HG03378 (cell line): Measurements from ENCODE around the gene DLGAP1.

ENCODE experiments used
- ATAC-seq: cut with Tn5 transposase; IDR thresholded peaks from one replicate; pipeline ENCODE4 v1.9.1; 2021; ENCODE audit warnings: mild to moderate bottlenecking, moderate library complexity; ENCODE audit not compliant: unreplicated experiment

The DLGAP1 gene

GRCh38 chr18:4007846-4008245, 447.3 kb downstream of the DLGAP1 start:
- ATAC-seq, result no peak

- ATAC-seq, result no peak
Observed at GRCh38 chr18:4004183-4004829, 450.8 kb downstream of the DLGAP1 start.

GRCh38 chr18:3998698-3999333, 456.3 kb downstream of the DLGAP1 start:
- no peak for ATAC-seq

GRCh38 chr18:3995476-3996102, 459.5 kb downstream of the DLGAP1 start:
- ATAC-seq, result peak; percentile 82

GRCh38 chr18:3993941-3994687, 461.0 kb downstream of the DLGAP1 start:
- no peak for ATAC-seq

- no peak for ATAC-seq
Observed at GRCh38 chr18:3985664-3986063, 469.4 kb downstream of the DLGAP1 start.

- no peak for ATAC-seq
Observed at GRCh38 chr18:3985020-3985419, 470.1 kb downstream of the DLGAP1 start.

- ATAC-seq, result no peak
Observed at GRCh38 chr18:3984163-3984757, 470.8 kb downstream of the DLGAP1 start.

- no peak for ATAC-seq
Observed at GRCh38 chr18:3983351-3983969, 471.6 kb downstream of the DLGAP1 start.

- no peak for ATAC-seq
Observed at GRCh38 chr18:3982541-3982940, 472.6 kb downstream of the DLGAP1 start.

- no peak for ATAC-seq
Observed at GRCh38 chr18:3979024-3979423, 476.1 kb downstream of the DLGAP1 start.

GRCh38 chr18:3973191-3973850, 481.8 kb downstream of the DLGAP1 start:
- no peak for ATAC-seq

GRCh38 chr18:3972291-3972930, 482.7 kb downstream of the DLGAP1 start:
- ATAC-seq, result no peak

GRCh38 chr18:3970929-3971328, 484.2 kb downstream of the DLGAP1 start:
- no peak for ATAC-seq

- ATAC-seq, result no peak
Observed at GRCh38 chr18:3967359-3968180, 487.5 kb downstream of the DLGAP1 start.

GRCh38 chr18:3966642-3967358, 488.3 kb downstream of the DLGAP1 start:
- no peak for ATAC-seq

GRCh38 chr18:3966246-3966641, 488.9 kb downstream of the DLGAP1 start:
- ATAC-seq, result no peak

GRCh38 chr18:3960977-3961376, 494.1 kb downstream of the DLGAP1 start:
- ATAC-seq, result no peak
